ENCODE measurements around the gene PACRG. TPM values are rescaled to one million over a fixed set of nuclear protein-coding genes. Genes with fewer than 3 reads are reported as not detected.

PACRG gene
- total and polyA plus RNA-seq, 2 of the 8 experiments (the other 6 are each of a cell fraction or from before 2014, with no cell fraction given), result 0.44 to 0.54 TPM

DNA sequence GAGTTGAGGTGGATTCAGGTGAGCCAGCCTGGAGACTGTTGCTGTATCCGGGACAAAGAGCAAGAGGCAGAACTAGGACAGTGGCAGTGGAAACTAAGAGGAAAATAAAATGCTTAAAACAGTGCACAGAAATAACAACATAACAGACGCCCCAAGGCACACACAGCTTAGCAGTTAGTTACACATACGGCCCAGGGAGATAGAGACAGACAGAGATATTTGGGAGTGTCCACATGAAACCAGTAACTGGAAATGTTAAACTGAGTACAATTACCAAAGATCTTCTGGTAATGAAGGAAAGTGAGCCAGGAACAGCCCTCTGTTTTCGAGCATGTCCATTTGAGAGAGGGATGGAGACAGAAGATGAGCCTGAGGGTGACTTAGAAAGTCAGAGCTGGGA lies 449.2 kb downstream of the PACRG start (continued):
- TF ChIP-seq, protein P1, sequence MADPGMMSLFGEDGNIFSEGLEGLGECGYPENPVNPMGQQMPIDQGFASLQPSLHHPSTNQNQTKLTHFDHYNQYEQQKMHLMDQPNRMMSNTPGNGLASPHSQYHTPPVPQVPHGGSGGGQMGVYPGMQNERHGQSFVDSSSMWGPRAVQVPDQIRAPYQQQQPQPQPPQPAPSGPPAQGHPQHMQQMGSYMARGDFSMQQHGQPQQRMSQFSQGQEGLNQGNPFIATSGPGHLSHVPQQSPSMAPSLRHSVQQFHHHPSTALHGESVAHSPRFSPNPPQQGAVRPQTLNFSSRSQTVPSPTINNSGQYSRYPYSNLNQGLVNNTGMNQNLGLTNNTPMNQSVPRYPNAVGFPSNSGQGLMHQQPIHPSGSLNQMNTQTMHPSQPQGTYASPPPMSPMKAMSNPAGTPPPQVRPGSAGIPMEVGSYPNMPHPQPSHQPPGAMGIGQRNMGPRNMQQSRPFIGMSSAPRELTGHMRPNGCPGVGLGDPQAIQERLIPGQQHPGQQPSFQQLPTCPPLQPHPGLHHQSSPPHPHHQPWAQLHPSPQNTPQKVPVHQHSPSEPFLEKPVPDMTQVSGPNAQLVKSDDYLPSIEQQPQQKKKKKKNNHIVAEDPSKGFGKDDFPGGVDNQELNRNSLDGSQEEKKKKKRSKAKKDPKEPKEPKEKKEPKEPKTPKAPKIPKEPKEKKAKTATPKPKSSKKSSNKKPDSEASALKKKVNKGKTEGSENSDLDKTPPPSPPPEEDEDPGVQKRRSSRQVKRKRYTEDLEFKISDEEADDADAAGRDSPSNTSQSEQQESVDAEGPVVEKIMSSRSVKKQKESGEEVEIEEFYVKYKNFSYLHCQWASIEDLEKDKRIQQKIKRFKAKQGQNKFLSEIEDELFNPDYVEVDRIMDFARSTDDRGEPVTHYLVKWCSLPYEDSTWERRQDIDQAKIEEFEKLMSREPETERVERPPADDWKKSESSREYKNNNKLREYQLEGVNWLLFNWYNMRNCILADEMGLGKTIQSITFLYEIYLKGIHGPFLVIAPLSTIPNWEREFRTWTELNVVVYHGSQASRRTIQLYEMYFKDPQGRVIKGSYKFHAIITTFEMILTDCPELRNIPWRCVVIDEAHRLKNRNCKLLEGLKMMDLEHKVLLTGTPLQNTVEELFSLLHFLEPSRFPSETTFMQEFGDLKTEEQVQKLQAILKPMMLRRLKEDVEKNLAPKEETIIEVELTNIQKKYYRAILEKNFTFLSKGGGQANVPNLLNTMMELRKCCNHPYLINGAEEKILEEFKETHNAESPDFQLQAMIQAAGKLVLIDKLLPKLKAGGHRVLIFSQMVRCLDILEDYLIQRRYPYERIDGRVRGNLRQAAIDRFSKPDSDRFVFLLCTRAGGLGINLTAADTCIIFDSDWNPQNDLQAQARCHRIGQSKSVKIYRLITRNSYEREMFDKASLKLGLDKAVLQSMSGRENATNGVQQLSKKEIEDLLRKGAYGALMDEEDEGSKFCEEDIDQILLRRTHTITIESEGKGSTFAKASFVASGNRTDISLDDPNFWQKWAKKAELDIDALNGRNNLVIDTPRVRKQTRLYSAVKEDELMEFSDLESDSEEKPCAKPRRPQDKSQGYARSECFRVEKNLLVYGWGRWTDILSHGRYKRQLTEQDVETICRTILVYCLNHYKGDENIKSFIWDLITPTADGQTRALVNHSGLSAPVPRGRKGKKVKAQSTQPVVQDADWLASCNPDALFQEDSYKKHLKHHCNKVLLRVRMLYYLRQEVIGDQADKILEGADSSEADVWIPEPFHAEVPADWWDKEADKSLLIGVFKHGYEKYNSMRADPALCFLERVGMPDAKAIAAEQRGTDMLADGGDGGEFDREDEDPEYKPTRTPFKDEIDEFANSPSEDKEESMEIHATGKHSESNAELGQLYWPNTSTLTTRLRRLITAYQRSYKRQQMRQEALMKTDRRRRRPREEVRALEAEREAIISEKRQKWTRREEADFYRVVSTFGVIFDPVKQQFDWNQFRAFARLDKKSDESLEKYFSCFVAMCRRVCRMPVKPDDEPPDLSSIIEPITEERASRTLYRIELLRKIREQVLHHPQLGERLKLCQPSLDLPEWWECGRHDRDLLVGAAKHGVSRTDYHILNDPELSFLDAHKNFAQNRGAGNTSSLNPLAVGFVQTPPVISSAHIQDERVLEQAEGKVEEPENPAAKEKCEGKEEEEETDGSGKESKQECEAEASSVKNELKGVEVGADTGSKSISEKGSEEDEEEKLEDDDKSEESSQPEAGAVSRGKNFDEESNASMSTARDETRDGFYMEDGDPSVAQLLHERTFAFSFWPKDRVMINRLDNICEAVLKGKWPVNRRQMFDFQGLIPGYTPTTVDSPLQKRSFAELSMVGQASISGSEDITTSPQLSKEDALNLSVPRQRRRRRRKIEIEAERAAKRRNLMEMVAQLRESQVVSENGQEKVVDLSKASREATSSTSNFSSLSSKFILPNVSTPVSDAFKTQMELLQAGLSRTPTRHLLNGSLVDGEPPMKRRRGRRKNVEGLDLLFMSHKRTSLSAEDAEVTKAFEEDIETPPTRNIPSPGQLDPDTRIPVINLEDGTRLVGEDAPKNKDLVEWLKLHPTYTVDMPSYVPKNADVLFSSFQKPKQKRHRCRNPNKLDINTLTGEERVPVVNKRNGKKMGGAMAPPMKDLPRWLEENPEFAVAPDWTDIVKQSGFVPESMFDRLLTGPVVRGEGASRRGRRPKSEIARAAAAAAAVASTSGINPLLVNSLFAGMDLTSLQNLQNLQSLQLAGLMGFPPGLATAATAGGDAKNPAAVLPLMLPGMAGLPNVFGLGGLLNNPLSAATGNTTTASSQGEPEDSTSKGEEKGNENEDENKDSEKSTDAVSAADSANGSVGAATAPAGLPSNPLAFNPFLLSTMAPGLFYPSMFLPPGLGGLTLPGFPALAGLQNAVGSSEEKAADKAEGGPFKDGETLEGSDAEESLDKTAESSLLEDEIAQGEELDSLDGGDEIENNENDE (IDR thresholded peaks at IDR 0.05; ENCODE audit: insufficient replicate concordance, low read length), result no peak
- TF ChIP-seq RBBP5 (IDR thresholded peaks at IDR 0.05; ENCODE audit: borderline replicate concordance, low read depth, low read length) (no peak), ATF2 (IDR thresholded peaks at IDR 0.05; ENCODE audit: low read length) (no peak), TCF12 (IDR thresholded peaks at IDR 0.05; ENCODE audit: low read depth, low read length) (no peak), POU5F1 (IDR thresholded peaks at IDR 0.05; ENCODE audit: low read depth, low read length) (no peak), SRF (IDR thresholded peaks at IDR 0.05; ENCODE audit: low read depth, low read length) (no peak), SP2 (IDR thresholded peaks at IDR 0.05; ENCODE audit: low read length) (no peak), NRF1 (IDR thresholded peaks at IDR 0.05; ENCODE audit: low read depth, low read length) (no peak), TAF7 (optimal IDR thresholded peaks at IDR 0.05; ENCODE audit: borderline replicate concordance, low read depth, low read length) (no peak)
- TF ChIP-seq, protein P2, sequence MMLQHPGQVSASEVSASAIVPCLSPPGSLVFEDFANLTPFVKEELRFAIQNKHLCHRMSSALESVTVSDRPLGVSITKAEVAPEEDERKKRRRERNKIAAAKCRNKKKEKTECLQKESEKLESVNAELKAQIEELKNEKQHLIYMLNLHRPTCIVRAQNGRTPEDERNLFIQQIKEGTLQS (IDR thresholded peaks at IDR 0.05; ENCODE audit: insufficient read depth, low read depth, low read length), result no peak
